Gastroesophageal sphincter (tissue), 3 donors: ENCODE measurements around the gene TK2.

ENCODE experiments used
- CTCF ChIP-seq, 4 experiments: fragments of 200-600 bp in 2 of 4; fragments of 450-650 bp in 2 of 4; sonication (generic) in 1 of 4; IDR thresholded peaks; one replicate each; pipeline ENCODE4 v1.5.1; 2017 to 2019; ENCODE audit warnings: antibody characterized with exemption in 4 of 4, mild to moderate bottlenecking in 2 of 4, moderate library complexity in 2 of 4
- POLR2A ChIP-seq, 2 donors: fragments of 450-650 bp; IDR thresholded peaks; one replicate each; pipeline ENCODE4 v1.6.1; 2017; ENCODE audit warnings: antibody characterized with exemption in 2 of 2, mild to moderate bottlenecking in 2 of 2, moderate library complexity in 1 of 2

- no peak for TF ChIP-seq POLR2A (IDR thresholded peaks at IDR 0.05)
- no peak for TF ChIP-seq CTCF (IDR thresholded peaks at IDR 0.05)
These were observed 89.2 kb downstream of the TK2 start for GRCh38 chr16:66460703-66461102.
